ENCODE measurements around the gene GALNT10.

DNA sequence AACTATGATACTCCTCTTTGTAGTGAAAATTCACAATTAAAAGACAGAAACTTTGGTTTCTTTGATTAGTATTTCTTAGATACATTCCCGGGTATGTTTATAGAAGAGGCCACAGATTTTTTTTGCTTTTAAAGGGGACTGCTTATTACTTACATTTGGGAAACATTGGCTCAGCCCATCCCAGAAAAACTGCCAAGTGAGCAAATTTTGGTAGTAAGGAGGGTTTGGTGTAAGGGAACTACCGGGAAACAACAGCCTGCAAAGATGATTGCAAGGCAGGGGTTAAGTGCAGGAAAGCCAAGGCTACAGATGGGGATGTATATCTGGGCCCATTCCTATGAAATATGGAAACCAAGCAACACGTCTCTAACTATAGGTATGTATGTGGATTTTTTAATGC, 166.4 kb downstream of the GALNT10 start:
- TF ChIP-seq, protein P1, sequence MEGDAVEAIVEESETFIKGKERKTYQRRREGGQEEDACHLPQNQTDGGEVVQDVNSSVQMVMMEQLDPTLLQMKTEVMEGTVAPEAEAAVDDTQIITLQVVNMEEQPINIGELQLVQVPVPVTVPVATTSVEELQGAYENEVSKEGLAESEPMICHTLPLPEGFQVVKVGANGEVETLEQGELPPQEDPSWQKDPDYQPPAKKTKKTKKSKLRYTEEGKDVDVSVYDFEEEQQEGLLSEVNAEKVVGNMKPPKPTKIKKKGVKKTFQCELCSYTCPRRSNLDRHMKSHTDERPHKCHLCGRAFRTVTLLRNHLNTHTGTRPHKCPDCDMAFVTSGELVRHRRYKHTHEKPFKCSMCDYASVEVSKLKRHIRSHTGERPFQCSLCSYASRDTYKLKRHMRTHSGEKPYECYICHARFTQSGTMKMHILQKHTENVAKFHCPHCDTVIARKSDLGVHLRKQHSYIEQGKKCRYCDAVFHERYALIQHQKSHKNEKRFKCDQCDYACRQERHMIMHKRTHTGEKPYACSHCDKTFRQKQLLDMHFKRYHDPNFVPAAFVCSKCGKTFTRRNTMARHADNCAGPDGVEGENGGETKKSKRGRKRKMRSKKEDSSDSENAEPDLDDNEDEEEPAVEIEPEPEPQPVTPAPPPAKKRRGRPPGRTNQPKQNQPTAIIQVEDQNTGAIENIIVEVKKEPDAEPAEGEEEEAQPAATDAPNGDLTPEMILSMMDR (IDR thresholded peaks at IDR 0.05 in 2 of 3, conservative IDR thresholded peaks at IDR 0.05 in 1 of 3; ENCODE audit: insufficient read depth in 2 of 3, low read depth in 1 of 3, low read length in 3 of 3) = no peak
- TF ChIP-seq POLR2A (conservative IDR thresholded peaks at IDR 0.05) (no peak), NR1H2 (CRISPR knock-in tag; IDR thresholded peaks at IDR 0.05) (no peak), JUNB (CRISPR knock-in tag; conservative IDR thresholded peaks at IDR 0.05) (no peak), MAFK (IDR thresholded peaks at IDR 0.05; ENCODE audit: low read length) (no peak), ZNF766 (CRISPR knock-in tag; conservative IDR thresholded peaks at IDR 0.05) (no peak)
- TF ChIP-seq, protein P2, sequence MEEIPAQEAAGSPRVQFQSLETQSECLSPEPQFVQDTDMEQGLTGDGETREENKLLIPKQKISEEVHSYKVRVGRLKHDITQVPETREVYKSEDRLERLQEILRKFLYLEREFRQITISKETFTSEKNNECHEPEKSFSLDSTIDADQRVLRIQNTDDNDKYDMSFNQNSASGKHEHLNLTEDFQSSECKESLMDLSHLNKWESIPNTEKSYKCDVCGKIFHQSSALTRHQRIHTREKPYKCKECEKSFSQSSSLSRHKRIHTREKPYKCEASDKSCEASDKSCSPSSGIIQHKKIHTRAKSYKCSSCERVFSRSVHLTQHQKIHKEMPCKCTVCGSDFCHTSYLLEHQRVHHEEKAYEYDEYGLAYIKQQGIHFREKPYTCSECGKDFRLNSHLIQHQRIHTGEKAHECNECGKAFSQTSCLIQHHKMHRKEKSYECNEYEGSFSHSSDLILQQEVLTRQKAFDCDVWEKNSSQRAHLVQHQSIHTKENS (CRISPR knock-in tag; IDR thresholded peaks at IDR 0.05) = no peak
- TF ChIP-seq, protein P3, sequence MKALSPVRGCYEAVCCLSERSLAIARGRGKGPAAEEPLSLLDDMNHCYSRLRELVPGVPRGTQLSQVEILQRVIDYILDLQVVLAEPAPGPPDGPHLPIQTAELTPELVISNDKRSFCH (CRISPR knock-in tag; IDR thresholded peaks at IDR 0.05) = no peak
- TF ChIP-seq, protein P3 (tag; IDR thresholded peaks at IDR 0.05) = no peak

Measured in K562 (cell line).